Astrocyte (in vitro differentiated cells and primary cell): Measurements from ENCODE around the gene CCDC142. TPM values are rescaled to one million over a fixed set of nuclear protein-coding genes. Genes with fewer than 3 reads are reported as not detected.
"Not testable (repeated sequence)": the region's sequence is repeated elsewhere in the genome, so short reads cannot be mapped to it uniquely, and the experiment has no call there.

Source experiments
- DNase-seq: peaks from one replicate; pipeline ENCODE4 v3.0.0-alpha.2; 2010; ENCODE audit warnings: low read depth
- FAIRE-seq: peaks from 2 replicates; lab custom pipeline; 2011; peaks lifted over from hg19 to GRCh38; lab: Jason Lieb, UNC
- H2AFZ ChIP-seq: 2 replicates; pipeline ENCODE4 v1.6.0; 2012; ENCODE audit warnings: low read depth, low read length, inconsistent platforms
- H3K27ac ChIP-seq: 2 replicates; pipeline ENCODE4 v1.5.1; 2011; ENCODE audit warnings: low read depth, low read length, inconsistent platforms
- H3K27me3 ChIP-seq: 2 replicates; pipeline ENCODE4 v1.6.0; 2011; ENCODE audit warnings: low read length, inconsistent platforms; ENCODE audit not compliant: insufficient read depth
- H3K36me3 ChIP-seq: 2 replicates; pipeline ENCODE4 v1.5.1; 2011; ENCODE audit warnings: low read length, inconsistent platforms; ENCODE audit not compliant: insufficient read depth
- H3K4me1 ChIP-seq: 2 replicates; pipeline ENCODE4 v1.5.1; 2011; ENCODE audit warnings: low read length, inconsistent platforms; ENCODE audit not compliant: insufficient read depth
- H3K4me2 ChIP-seq: 2 replicates; pipeline ENCODE4 v1.6.0; 2012; ENCODE audit warnings: low read length, inconsistent platforms
- H3K4me3 ChIP-seq: 2 replicates; pipeline ENCODE4 v1.5.1; 2011; ENCODE audit warnings: low read depth, mild to moderate bottlenecking, low read length, inconsistent platforms; ENCODE audit not compliant: insufficient read depth
- H3K79me2 ChIP-seq: 2 replicates; pipeline ENCODE4 v1.6.0; 2012; ENCODE audit warnings: mild to moderate bottlenecking, low read length, inconsistent platforms; ENCODE audit not compliant: insufficient read depth
- H3K9ac ChIP-seq: 2 replicates; pipeline ENCODE4 v1.6.0; 2012; ENCODE audit warnings: mild to moderate bottlenecking, low read length, inconsistent platforms
- H3K9me3 ChIP-seq: 2 replicates; pipeline ENCODE4 v1.5.1; 2012; ENCODE audit warnings: low read depth, mild to moderate bottlenecking, low read length, inconsistent platforms; ENCODE audit not compliant: insufficient read depth
- H4K20me1 ChIP-seq: 2 replicates; pipeline ENCODE4 v1.6.0; 2012; ENCODE audit warnings: low read length, inconsistent platforms; ENCODE audit not compliant: insufficient read depth
- H3K27ac Mint-ChIP-seq: one replicate; pipeline ENCODE4 v1.8.0; 2021; ENCODE audit warnings: mild to moderate bottlenecking, mixed read lengths; ENCODE audit not compliant: unreplicated experiment
- H3K27me3 Mint-ChIP-seq: one replicate; pipeline ENCODE4 v1.8.0; 2021; ENCODE audit warnings: low read depth, mixed read lengths; ENCODE audit not compliant: unreplicated experiment
- H3K36me3 Mint-ChIP-seq: one replicate; pipeline ENCODE4 v1.8.0; 2021; ENCODE audit warnings: low read depth, mixed read lengths; ENCODE audit not compliant: unreplicated experiment
- H3K4me1 Mint-ChIP-seq: one replicate; pipeline ENCODE4 v1.8.0; 2021; ENCODE audit warnings: low read depth, mixed read lengths; ENCODE audit not compliant: unreplicated experiment
- H3K4me3 Mint-ChIP-seq: one replicate; pipeline ENCODE4 v1.8.0; 2021; ENCODE audit warnings: mild to moderate bottlenecking, moderate library complexity, mixed read lengths; ENCODE audit not compliant: unreplicated experiment
- H3K9me3 Mint-ChIP-seq: one replicate; pipeline ENCODE4 v1.8.0; 2021; ENCODE audit warnings: mild to moderate bottlenecking, mixed read lengths; ENCODE audit not compliant: unreplicated experiment
- CTCF ChIP-seq: IDR thresholded peaks from 2 replicates; pipeline ENCODE4 v1.5.1; 2011; ENCODE audit warnings: low read depth, mild to moderate bottlenecking, inconsistent platforms, low read length, moderate library complexity; ENCODE audit not compliant: insufficient read depth
- EZH2 ChIP-seq: IDR thresholded peaks from 2 replicates; pipeline ENCODE4 v1.6.1; 2012; ENCODE audit warnings: mild to moderate bottlenecking, low read length, inconsistent platforms; ENCODE audit not compliant: insufficient read depth
- total RNA-seq: library from RNA; stranded (reverse); gene quantifications from 2 replicates; pipeline ENCODE4 v1.2.1, GENCODE V29; 2021

CCDC142 gene
- total RNA-seq, 1 donor from 2014 or later: 11.2 TPM

- Histone ChIP-seq H3K4me3 (no peak overlapping the region), H3K9ac (no peak overlapping the region), H3K9me3 (no peaks in the 10 kb centered on the region), H2AFZ (no peak overlapping the region), H3K4me1 (peaks cover 17% of the 10 kb centered on the region), H3K36me3 (peaks cover 4% of the 10 kb centered on the region), H4K20me1 (peaks cover 16% of the 10 kb centered on the region), H3K27me3 (no peaks in the 10 kb centered on the region), H3K27ac (no peak overlapping the region), H3K4me2 (no peak overlapping the region), H3K79me2 (peaks cover 52% of the 10 kb centered on the region)
- no peak overlapping the region for H3K4me3 Mint-ChIP-seq
- no peak for TF ChIP-seq CTCF
- TF ChIP-seq EZH2: no peak
- peaks cover 3% of the 10 kb centered on the region for H3K36me3 Mint-ChIP-seq
- no peaks in the 10 kb centered on the region for H3K9me3 Mint-ChIP-seq
- H3K27me3 Mint-ChIP-seq: no peaks in the 10 kb centered on the region
- DNase-seq (no peak), FAIRE-seq (no peak)
- H3K4me1 Mint-ChIP-seq: peaks cover 20% of the 10 kb centered on the region
- H3K27ac Mint-ChIP-seq: no peak overlapping the region
Observed at GRCh38 chr2:74461187-74462053, 21.4 kb downstream of the CCDC142 start.

DNA sequence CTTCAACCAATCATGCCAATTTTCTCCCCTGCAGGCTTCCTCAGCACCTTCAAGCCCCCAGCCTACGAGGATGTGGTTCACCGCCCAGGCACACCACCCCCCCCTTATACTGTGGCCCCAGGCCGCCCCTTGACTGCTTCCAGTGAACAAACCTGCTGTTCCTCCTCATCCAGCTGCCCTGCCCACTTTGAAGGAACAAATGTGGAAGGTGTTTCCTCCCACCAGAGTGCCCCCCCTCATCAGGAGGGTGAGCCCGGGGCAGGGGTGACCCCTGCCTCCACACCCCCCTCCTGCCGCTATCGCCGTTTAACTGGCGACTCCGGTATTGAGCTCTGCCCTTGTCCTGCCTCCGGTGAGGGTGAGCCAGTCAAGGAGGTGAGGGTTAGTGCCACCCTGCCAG lies 22.6 kb downstream of the CCDC142 start:
- H3K9me3 Mint-ChIP-seq, H3K9me3 ChIP-seq, H3K27me3 Mint-ChIP-seq, H3K4me3 ChIP-seq, H3K27me3 ChIP-seq, FAIRE-seq, H3K9ac ChIP-seq, DNase-seq, H3K36me3 Mint-ChIP-seq, H3K36me3 ChIP-seq, H2AFZ ChIP-seq, H3K27ac ChIP-seq: not testable (repeated sequence)
- H3K4me3 Mint-ChIP-seq: peak overlapping the region; percentile 98
- H3K4me1 Mint-ChIP-seq: peaks cover 23% of the 10 kb centered on the region
- Histone ChIP-seq H3K79me2 (peaks cover 49% of the 10 kb centered on the region), H4K20me1 (peaks cover 16% of the 10 kb centered on the region), H3K4me1 (peaks cover 21% of the 10 kb centered on the region), H3K4me2 (peak overlapping the region; percentile 95)
- H3K27ac Mint-ChIP-seq: peak overlapping the region; percentile 66

- H3K79me2 ChIP-seq: peaks cover 46% of the 10 kb centered on the region
- H3K27me3 ChIP-seq, DNase-seq, H3K27ac ChIP-seq, FAIRE-seq, H3K27me3 Mint-ChIP-seq, H3K36me3 ChIP-seq, H3K9me3 ChIP-seq, H3K9me3 Mint-ChIP-seq, H3K36me3 Mint-ChIP-seq, H2AFZ ChIP-seq: not testable (repeated sequence)
- H4K20me1 ChIP-seq: peaks cover 16% of the 10 kb centered on the region
- H3K9ac ChIP-seq: peak overlapping the region; percentile 89
- peak overlapping the region; percentile 93 for H3K27ac Mint-ChIP-seq
- H3K4me1 Mint-ChIP-seq: peaks cover 24% of the 10 kb centered on the region
- peaks cover 22% of the 10 kb centered on the region for H3K4me1 ChIP-seq
- peak overlapping the region; percentile 90 for H3K4me3 ChIP-seq
- peak overlapping the region; percentile 98 for H3K4me3 Mint-ChIP-seq
- H3K4me2 ChIP-seq: peak overlapping the region; percentile 95
Observed at GRCh38 chr2:74459503-74460118, 23.2 kb downstream of the CCDC142 start.
